HS-27A (cell line): Measurements from ENCODE around the gene OR4A5.
"Not testable (repeated sequence)": the region's sequence is repeated elsewhere in the genome, so short reads cannot be mapped to it uniquely, and the experiment has no call there.

Experiments
- DNase-seq: peaks from one replicate; pipeline ENCODE4 v3.0.0-alpha.2; 2012; ENCODE audit warnings: low read depth, missing footprints

OR4A5 gene, protein sequence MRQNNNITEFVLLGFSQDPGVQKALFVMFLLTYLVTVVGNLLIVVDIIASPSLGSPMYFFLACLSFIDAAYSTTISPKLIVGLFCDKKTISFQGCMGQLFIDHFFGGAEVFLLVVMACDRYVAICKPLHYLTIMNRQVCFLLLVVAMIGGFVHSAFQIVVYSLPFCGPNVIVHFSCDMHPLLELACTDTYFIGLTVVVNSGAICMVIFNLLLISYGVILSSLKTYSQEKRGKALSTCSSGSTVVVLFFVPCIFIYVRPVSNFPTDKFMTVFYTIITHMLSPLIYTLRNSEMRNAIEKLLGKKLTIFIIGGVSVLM

DNA sequence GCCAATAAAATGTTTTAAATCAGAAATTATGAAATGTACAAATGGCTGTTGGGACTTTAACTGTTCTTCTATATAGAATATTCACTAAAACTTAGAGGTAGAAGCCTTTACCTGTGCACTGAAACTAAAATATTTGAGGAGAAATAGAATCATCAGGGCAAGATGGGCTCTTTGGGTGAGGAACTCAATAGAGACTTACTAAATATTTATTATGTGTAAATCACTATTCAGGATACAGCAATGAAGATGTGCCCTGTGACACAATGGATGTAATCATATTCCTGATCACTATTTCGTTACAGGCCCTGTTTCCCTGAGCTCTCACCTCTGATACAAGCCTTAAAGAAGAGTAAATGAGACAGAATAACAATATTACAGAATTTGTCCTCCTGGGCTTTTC is at the start of gene OR4A5:
Gene OR4A5, plus strand, starts transcription at position 301 of the 400 bp plus-strand sequence. Its CDS starts 53 bp downstream, at position 354.
- DNase-seq, result not testable (repeated sequence)

DNA sequence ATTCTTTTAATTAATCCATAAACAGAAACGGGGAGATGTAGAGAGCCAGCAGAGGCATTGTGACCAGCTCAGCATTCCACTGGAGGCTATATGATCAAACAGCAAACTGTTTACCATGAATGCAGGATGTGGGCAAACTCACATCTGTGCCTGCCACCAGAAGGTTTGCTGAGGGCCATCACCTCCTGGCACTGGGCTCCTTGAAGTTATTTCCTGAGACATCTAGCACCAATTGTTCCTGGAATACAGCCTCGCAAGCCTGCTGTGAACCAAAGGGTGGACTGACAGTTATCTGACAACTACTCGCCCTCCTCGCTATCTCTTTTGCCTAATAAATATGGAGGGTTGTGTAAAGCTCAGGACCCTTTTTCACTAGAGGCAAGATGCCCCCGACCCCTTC is 13.5 kb downstream of the OR4A5 start:
- DNase-seq, result not testable (repeated sequence)
